G401 (cell line): ENCODE measurements around the gene TMEM138. TPM values are rescaled to one million over a fixed set of nuclear protein-coding genes. Genes with fewer than 3 reads are reported as not detected.
A peak's percentile ranks its signal among the peaks of the same experiment; 100 is the strongest.

Source experiments
- DNase-seq: peaks from one replicate; pipeline ENCODE4 v3.0.0-alpha.2; 2015; ENCODE audit warnings: low spot score
- in situ Hi-C: cut with HindIII; loops from 2 replicates; pipeline ENCODE4 v1.10.0; 2016; ENCODE audit warnings: low sequenced_read_pairs, mixed read lengths
- total RNA-seq: library from RNA; depleted of rRNA; stranded (reverse); fragments of >200 nt; shearing (Covaris generic); gene quantifications from 2 replicates; pipeline ENCODE4 v1.2.3, GENCODE V29; 2014

The TMEM138 gene
- total RNA-seq, 1 experiment from 2014 or later: 18.1 TPM

DNA sequence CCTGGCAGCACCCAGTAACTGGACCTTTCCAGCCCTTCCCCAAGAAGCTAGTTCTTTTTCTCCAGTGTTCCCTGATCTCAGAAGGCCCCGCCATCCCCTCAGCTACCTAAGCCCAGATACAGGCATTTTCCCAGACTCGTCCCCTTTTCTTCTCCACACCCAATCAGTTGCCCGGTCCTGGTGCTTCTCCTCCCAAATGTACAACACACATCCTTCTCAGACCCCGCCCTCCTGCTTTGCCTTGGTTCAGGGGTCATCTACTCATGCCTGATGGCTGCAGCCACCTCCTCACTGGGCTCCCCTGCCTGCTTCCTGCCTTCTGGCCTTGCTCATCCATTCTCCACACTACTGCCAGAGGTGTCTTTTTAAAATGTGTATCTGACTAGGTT is 22.7 kb upstream of the TMEM138 start:
- in situ Hi-C loops: no loop called here
- DNase-seq: no peak

DNA sequence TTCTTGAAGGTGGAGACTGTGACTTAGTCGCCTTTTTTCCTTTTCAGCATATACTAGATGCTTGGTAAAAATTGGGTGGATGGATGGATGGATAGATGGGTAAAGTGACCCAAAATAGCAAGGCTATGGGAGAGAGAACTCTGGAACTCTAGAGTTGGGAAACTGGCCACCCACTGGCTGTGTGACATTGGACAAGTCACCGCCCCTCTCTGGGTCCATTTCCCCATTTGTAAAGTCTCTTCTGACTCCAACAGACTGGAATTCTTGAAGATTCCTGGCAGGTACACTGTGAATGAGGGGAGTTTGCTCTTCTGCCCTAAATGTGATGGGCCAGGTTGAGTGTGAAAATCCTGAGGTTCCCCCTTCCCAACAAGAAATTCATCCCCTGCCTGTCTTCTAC is 21.2 kb upstream of the TMEM138 start:
- in situ Hi-C loops: no loop called here
- no peak for DNase-seq

DNA sequence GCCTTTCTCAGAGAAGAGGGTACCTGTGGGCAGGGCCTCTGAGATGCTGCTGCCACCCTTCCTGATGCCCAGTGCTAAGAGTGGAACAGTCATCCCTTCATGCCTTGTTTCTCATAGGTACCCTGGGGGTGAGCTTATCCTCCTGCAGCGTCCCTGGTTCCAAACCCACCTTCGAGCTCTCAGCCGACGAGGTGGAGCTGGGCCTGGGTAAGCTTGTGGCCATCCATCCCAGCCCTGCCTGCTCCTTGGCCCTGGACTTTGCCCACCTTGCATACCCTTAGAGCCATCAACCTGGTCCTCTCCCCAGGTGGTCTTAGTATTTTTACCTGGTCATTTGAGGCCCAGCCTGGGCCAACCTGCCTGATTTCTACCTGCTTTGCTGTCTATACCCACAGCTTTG is 20.5 kb upstream of the TMEM138 start:
- in situ Hi-C loops: no loop called here
- DNase-seq: no peak

DNA sequence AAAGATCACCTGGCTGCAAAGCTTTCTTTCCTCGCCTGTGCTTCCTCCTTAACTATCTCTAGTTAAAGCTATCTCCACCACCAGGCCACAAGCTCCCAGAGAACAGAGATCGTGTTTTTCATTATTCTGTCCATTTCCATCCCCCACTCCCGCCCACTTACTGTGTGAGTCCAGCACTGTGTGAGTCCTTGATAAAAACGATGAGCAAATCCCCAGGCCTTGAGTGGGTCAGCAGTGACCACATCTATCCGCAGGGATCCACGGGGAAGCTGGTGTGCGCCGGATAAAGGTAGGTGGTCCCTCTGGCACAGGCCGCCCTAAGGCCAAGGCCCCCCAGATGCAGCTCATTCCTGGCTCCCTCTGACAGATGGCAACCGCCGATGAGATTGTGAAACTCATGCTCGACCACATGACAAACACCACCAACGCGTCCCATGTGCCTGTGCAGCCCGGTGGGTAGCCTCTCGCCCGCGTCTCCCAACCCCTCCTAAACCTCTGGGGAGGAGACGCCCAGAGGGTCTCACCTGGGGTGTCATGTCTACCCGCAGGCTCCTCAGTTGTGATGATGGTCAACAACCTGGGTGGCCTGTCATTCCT is 19.9 kb upstream of the TMEM138 start:
- in situ Hi-C loops: no loop called here

DNA sequence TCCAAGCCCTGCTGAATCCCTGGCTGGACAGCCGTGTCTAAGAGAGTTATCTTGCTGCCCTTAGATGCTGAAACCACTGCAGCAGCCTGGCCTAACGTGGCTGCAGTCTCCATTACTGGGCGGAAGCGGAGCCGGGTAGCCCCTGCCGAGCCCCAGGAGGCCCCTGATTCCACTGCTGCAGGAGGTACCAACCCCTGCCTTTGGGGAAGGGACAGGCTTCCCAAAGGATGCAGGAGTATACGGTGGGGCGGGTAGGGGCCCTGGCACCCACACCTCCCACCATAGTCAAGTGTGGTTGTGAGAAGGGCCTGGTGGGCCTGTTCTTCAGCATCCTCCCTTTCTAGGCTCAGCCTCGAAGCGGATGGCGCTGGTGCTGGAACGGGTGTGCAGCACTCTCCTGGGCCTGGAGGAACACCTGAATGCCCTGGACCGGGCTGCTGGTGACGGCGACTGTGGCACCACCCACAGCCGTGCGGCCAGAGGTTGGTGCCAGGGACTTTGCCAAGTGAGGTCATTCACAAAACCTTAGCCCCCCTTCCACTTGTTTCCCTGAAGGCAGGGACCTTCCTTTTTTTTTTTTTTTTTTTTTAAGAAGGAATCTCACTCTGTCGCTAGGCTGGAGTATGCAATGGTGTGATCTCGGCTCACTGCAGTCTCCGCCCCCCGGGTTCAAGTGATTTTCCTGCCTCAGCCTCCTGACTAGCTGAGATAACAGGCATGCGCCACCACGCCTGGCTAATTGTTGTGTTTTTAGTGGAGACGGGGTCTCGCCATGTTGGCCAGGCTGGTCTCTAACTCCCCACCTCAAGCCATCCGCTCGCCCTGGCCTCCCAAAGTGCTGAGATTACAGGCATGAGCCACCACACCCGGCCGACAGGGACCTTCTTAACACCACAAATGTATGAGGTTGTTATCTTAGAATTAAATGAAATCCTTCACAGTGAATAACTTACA is 18.1 kb upstream of the TMEM138 start:
- DNase-seq: no peak
- in situ Hi-C loops: no loop called here

More for the DNA sequence above, 19.9 kb upstream of the TMEM138 start:
- DNase-seq: no peak

DNA sequence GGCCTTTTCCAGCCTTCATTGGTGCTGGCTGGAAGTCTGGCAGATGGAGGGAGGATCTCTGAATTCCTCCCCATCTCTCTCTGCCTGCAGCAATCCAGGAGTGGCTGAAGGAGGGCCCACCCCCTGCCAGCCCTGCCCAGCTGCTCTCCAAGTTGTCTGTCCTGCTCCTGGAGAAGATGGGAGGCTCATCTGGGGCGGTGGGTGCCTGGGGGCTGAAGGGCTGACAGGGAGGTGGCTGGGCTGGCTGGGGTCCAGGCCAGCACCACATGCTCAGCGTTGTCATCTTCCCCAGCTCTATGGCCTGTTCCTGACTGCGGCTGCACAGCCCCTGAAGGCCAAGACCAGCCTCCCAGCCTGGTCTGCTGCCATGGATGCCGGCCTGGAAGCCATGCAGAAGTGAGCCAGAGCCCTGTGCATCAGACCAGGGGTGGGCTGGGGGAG is 17.0 kb upstream of the TMEM138 start:
- in situ Hi-C loops: no loop called here
- peak; percentile 10 for DNase-seq

DNA sequence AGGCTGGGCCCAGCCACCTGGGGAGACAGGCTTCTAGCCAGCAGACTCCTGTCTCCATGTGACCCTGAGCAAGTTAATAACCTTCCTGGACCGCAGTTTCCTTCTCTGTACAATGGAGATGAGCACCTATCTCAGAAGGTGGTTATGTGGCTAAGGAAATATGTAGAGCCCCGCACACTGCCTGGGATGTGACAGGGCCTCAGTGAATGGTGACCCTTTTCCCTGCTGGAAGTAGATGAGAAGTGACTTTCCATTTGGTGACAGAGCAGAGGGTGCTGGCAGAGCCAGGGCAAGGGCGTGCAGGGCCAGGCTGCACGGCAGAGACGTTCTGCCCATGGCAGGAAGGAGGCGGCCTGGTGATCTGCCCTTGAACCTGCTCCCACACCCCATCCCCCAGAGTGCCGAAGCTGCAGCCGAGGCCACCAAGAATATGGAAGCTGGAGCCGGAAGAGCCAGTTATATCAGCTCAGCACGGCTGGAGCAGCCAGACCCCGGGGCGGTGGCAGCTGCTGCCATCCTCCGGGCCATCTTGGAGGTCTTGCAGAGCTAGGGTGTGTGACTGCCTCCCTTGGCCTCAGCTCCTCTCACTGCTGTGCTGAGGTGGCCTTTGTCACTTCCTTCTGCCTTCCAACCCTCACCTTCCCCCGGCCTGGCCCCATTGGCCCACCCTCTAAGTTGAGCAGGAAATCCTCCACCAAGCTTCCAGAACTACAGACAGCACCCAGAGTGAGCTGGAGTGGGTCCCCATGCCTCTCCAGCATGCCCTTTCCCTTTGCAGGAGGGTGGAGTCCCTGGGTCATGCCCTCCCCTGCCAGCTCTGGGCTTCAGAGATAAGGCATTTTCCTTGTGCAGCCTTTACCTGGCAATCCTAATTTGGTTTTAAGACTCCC is 16.0 kb upstream of the TMEM138 start:
- in situ Hi-C loops: no loop called here
- no peak for DNase-seq

DNA sequence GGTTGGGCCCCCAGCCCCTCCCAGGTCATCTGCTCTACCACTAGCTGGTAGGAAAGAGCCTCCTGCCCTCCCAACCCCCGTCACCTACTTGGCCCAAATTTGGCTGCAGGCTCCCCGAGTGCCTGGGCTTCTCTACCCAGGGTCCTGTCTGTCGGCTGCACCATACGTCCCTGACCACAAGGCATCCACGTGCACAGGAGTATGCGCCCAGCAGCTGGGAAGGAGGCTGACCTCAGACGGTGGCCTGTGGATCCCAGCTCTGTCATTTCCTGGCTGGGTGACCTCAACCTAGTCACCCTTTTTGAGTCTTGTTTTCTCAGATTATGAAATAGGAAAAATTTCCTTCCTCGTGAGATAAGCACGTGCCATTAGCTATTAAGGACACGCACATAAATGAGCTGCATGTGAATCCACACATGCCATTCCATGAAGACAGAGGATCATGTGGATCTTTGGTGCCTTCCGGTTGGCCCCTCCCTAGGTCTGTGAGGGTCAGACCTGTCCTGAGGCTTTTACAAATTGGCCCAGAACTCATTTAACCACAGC is 14.2 kb upstream of the TMEM138 start:
- DNase-seq: no peak
- in situ Hi-C loops: no loop called here

DNA sequence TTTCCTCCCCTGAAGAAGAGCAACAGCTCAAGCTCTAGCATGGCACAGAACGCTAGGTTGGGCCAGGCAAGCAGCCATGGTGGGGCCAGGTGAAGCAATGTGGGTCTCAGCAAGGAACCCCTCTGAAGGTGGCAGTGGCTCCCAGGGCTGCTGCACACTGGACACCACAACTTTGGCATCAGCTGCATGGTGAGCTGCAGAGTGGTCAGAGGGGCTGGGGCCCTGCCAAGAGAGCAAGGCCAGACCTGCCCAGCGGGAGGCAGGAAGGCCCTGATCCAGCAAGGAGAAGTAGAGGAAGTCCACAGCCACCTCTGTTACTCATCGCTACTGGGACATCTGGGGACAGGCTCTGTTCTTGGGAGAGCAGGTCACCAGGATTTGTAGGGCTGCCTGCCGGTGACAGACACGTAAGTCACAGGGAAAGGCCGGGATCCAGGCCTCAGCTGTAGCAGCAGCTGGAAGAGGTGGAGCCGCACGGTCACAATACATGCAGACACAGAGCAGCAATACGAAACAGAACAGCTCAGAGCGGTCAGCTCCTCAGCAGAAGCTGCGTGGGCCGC is 12.9 kb upstream of the TMEM138 start:
- no peak for DNase-seq
- in situ Hi-C loops: no loop called here

DNA sequence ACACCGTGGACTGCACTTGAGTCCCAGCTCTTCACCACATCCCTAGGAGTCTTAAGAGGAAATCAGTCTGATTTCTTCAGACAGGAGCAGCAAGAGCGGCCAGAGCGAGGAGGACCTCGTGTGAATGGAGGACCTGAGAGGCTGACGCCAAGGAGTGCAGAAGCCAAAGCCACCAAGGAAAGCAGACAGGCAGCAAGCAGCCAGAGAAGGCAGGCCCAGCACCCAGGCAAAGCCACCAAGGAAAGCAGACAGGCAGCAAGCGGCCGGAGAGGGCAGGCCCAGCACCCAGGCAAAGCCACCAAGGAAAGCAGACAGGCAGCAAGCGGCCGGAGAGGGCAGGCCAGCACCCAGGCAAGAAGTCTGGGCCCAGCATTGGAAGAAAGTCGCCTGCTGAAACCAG is 12.3 kb upstream of the TMEM138 start:
- DNase-seq: no peak
- in situ Hi-C loops: no loop called here

DNA sequence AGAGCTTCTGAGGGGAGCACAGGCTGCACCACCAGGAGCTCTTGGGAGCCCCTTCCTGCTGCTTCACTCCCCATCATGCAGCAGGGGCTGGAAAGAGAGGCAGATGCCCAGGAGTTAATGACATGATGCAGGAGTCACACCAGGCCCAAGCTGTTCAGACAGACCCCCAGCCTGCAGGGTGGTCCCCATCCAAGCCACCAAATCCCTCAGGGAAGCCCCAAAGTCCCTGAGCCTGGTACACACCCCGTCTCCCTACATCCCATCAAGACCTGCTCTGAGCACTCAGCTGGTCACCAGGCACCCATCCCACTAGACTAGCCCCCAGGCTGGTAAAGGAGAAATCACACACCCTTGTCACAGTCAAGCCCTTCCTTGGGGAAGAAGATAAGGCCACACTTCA is 11.8 kb upstream of the TMEM138 start:
- in situ Hi-C loops: no loop called here

DNA sequence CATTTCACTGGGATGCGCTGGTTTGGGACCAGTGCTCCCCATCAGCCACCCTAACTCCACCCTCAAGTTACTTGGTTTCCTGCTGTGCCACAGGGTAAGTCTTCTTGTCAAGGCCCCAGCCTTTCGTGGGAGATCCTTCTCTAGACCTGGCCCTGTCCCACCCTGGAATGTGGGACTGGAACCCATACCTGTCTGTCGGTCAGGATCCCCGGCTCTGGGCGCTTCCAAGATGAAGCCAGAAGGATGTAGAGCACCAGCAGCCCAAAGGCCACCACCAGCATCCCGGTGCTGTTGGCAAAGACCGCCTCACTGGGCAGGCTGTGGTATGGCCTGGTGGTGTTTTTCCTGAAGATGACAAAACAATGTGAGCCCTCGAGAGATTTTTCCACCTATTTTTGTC is 11.4 kb upstream of the TMEM138 start:
- DNase-seq: no peak
- in situ Hi-C loops: no loop called here

More for the DNA sequence above, 11.8 kb upstream of the TMEM138 start:
- no peak for DNase-seq

DNA sequence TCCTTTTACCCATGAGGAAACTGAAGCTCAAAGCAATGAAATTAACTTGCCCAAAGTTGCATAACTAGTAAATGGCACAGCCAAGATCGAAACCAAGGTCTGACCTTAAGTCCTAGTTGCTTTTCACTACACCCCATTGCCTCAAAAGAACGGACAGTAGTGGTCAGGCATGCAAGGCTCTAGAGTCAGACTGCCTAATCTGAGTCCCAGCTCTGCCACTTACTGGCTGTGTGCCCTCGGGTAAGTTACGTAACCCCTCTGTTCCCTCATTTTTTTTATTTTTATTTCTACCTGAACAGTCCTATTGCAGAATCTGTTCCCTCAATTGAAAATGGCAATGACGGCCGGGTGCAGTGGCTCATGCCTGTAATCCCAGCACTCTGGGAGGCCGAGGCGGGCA is 10.1 kb upstream of the TMEM138 start:
- in situ Hi-C loops: no loop called here
- no peak for DNase-seq

DNA sequence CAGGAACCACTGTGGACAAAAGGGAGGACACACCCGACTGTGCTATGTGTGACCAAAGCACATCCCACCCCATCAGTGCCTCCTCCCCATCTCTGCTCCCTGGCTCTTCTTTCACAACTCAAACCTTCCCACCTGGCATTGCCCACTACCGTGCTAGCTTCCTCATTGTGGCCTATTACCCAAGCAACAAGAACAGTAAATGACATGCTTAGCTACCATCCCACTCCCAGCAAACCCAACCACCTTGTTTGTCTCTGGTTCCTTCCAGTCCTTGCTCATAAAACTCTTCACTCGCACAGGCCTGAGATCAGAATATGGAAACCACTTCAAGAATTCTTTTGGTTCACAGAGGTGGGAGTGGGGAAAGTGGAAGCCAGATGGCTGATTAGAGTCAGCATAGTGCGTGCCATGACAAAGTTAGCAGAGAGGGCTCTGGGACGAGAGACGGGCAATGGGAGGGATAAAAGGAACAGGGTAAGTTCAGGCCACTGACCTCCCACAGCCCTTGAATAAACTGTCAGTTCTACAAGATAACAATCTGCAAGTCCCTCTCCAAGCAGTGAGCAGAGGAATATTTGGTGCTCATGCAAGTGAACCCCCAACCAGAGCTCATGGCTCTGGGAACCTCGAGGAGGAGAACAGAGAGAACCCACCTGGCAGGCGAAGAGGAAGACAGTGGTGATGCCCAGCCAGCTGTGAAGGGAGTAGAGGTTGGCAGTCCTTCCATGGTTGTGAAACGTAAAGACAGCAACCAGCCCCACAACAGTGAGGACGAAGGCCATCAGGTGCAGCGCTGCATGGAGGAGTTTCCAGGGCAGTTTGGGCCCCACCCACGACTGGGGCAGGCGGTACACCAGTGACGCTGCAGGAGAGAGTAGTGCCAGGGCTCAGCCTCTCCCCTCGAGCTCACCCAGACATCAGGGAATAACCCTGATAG is 8.8 kb upstream of the TMEM138 start:
- in situ Hi-C loops: no loop called here
- DNase-seq: no peak

DNA sequence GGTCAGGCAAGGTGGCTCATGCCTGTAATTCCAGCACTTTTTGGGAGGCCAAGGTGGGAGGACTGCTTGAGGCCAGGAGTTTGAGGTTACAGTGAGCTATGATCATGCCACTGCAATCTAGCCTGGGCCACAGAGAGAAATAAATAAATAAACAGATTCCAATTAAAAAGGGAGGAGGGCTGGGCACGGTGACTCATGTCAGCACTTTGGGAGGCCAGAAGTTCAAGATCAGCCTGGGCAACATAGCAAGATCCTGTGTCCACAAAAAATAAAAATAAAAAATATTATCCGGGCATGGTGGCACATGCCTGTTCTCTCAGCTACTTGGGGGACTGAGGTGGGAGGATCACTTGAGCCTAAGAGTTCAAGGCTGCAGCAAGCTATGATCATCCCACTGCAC is 8.0 kb upstream of the TMEM138 start:
- in situ Hi-C loops: no loop called here
- no peak for DNase-seq

DNA sequence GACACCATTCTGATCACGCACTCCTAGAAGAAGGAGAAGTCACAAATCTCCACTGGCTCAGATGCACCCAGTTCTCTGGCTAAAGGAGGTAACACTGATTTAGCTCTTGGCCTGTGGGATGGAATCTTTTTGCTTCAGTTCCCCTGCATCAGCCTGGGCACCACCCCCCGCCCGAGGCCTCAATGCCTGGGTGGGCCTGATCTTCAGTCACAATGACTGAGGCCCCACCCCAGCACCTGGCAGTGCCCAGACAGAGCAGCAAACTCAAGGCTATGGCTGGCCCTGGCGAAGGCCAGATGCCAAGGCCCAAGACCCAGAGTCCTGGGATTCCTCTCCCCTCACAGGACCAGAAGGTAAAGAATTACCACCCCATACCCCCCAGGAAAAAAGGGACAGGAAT is 5.5 kb upstream of the TMEM138 start:
- in situ Hi-C loops: no loop called here
- no peak for DNase-seq

DNA sequence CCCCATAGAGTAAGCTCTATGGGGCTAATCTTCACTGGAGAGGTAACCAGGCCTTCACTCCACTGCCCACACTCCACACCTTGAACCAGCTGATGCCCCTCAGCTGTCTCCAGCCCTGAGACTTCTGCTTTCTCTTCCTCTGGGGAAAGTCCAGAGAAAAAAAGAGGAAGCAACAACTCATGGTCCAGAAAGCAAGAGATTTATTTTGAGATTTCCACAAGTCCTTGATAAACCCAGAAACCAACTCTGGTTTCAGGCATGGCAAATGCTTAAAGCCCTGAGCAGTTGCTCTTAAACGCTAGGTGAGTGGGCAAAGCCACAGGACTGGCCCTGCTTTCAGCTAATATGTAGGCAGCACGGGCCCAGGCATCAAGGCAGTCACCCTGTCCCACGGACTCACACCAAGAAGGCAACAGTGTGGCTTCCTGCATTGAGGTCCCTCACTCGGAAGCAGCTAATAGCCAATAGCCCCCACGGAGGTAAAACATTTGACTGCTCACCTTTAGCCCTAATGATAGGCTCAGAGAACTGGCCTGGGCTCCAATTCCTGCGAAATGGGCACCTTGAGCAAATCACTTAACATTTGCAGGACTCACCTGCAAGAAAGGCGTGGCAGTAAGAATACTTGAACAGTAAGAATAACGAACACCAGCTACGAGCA is 4.8 kb upstream of the TMEM138 start:
- in situ Hi-C loops: no loop called here
- no peak for DNase-seq

DNA sequence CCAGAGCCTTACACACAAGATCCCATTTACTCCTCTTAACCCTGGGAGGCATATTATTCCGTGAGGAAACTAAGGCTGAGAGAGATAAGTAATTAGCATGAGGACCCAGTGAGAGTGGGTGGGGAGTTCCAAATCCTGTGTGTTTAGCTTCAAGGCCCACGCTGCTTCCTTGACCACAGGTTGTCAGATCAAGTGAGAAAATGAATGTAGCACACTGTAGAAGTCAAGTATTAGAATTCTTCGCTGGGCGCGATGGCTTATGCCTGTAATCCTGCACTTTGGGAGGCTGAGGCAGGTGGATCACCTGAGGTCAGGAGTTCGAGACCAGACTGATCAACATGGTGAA is 4.3 kb upstream of the TMEM138 start:
- in situ Hi-C loops: no loop called here
- DNase-seq: no peak
